ENCODE data around the gene DUSP8.

- TF ChIP-seq POLR2A (IDR thresholded peaks at IDR 0.05; ENCODE audit: low read length) = no peak
- no peak for TF ChIP-seq GATA1 (IDR thresholded peaks at IDR 0.05; ENCODE audit: low read depth, low read length)
Measured at GRCh38 chr11:1529286-1529685, 42.8 kb downstream of the DUSP8 start.
